ENCODE data around the gene NDST3. TPM values are rescaled to one million over a fixed set of nuclear protein-coding genes. Genes with fewer than 3 reads are reported as not detected.

NDST3 gene
- 27.5 TPM for total RNA-seq

DNA sequence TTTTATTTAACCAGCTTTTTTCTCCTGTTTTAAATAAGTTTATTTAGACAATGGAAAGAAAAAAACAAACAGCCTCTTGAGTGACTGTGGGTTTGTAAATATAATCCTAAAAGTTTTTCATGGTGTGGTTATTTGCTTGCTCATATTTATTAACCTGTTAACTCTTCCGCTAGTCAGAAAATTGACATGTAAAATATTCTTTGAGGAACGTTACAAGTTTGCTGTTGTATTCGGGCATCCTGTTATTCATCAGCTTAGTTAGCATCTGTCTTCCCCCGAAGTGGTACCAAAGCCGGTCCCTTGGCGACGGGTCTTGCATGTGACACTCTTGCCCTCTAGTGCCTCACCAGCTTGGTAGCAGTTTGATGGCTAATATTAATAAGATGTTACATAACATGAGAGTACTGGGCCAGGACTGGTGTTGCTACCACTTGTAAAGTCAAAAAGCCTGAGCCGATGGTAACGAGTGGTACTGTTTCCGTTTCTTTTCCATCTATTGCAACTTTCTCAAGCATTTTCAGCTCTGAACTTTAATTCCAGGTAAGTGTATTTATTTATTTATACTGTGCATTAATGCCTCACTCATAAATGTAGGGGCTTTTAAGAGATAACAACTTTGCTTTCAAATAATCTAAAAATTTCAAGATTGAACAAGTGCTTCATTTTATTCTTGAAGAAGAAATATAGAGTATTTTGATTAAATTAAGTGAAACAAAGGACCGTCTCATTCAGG lies at the start of gene NDST3:
Gene NDST3 (plus strand): TSS at position 434 of the 733 bp plus-strand sequence. CDS start 19,425 bp downstream, outside the sequence.

Small RNAs within 50 kb of the gene (small RNA-seq; reads per million reads assigned to genes)
- not detected for gene SNORA24 (ENCODE audit: low replicate concordance)
